ENCODE measurements around the gene PITPNM1. TPM values are rescaled to one million over a fixed set of nuclear protein-coding genes. Genes with fewer than 3 reads are reported as not detected.
A peak's percentile ranks its signal among the peaks of the same experiment; 100 is the strongest.

The PITPNM1 gene
- total and polyA plus RNA-seq, 2 of the 13 experiments (the other 11 are each of a cell fraction or from before 2014, with no cell fraction given), result 8.2 to 8.5 TPM

- TF ChIP-seq ZNF431 (CRISPR knock-in tag; IDR thresholded peaks at IDR 0.05; ENCODE audit: borderline replicate concordance, low read depth), result peak; percentile 69; the same call in 1 of the 2 replicates
- no peak for TF ChIP-seq SMARCC2 (IDR thresholded peaks at IDR 0.05)
- TF ChIP-seq CEBPG (CRISPR knock-in tag; IDR thresholded peaks at IDR 0.05), result peak; percentile 13; the same call in 1 of the 2 replicates
- TF ChIP-seq ZNF274 (CRISPR knock-in tag; IDR thresholded peaks at IDR 0.05), result no peak; the same call in 1 of the 2 replicates
- peak; percentile 88; the same call in 1 of the 2 replicates for TF ChIP-seq ZNF691 (CRISPR knock-in tag; IDR thresholded peaks at IDR 0.05; ENCODE audit: borderline replicate concordance, low read depth)
- TF ChIP-seq POLR2G (IDR thresholded peaks at IDR 0.05; ENCODE audit: low read depth, low read length), result peak; percentile 81
- peak; percentile 86 for TF ChIP-seq ARNTL (CRISPR knock-in tag; IDR thresholded peaks at IDR 0.05)
- no peak for TF ChIP-seq ZNF660 (CRISPR knock-in tag; IDR thresholded peaks at IDR 0.05; ENCODE audit: borderline replicate concordance, low read depth)
- TF ChIP-seq, protein P1, sequence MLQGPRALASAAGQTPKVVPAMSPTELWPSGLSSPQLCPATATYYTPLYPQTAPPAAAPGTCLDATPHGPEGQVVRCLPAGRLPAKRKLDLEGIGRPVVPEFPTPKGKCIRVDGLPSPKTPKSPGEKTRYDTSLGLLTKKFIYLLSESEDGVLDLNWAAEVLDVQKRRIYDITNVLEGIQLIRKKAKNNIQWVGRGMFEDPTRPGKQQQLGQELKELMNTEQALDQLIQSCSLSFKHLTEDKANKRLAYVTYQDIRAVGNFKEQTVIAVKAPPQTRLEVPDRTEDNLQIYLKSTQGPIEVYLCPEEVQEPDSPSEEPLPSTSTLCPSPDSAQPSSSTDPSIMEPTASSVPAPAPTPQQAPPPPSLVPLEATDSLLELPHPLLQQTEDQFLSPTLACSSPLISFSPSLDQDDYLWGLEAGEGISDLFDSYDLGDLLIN (CRISPR knock-in tag; IDR thresholded peaks at IDR 0.05; ENCODE audit: borderline replicate concordance), result no peak; the same call in 1 of the 2 replicates
- no peak for TF ChIP-seq ZNF780A (CRISPR knock-in tag; IDR thresholded peaks at IDR 0.05)
- no peak for TF ChIP-seq ZNF562 (CRISPR knock-in tag; IDR thresholded peaks at IDR 0.05; ENCODE audit: borderline replicate concordance)
- peak; percentile 63 for TF ChIP-seq BORCS8-MEF2B (CRISPR knock-in tag; IDR thresholded peaks at IDR 0.05)
- no peak for TF ChIP-seq TSC22D2 (CRISPR knock-in tag; IDR thresholded peaks at IDR 0.05; ENCODE audit: borderline replicate concordance)
- peak; percentile 55 for TF ChIP-seq DMAP1 (CRISPR knock-in tag; IDR thresholded peaks at IDR 0.05)
- peak; percentile 59; the same call in 1 of the 2 replicates for TF ChIP-seq CCDC6 (CRISPR knock-in tag; IDR thresholded peaks at IDR 0.05)
- peak; percentile 22; the same call in 1 of the 2 replicates for TF ChIP-seq ZBTB14 (CRISPR knock-in tag; IDR thresholded peaks at IDR 0.05)
- TF ChIP-seq, protein P2, sequence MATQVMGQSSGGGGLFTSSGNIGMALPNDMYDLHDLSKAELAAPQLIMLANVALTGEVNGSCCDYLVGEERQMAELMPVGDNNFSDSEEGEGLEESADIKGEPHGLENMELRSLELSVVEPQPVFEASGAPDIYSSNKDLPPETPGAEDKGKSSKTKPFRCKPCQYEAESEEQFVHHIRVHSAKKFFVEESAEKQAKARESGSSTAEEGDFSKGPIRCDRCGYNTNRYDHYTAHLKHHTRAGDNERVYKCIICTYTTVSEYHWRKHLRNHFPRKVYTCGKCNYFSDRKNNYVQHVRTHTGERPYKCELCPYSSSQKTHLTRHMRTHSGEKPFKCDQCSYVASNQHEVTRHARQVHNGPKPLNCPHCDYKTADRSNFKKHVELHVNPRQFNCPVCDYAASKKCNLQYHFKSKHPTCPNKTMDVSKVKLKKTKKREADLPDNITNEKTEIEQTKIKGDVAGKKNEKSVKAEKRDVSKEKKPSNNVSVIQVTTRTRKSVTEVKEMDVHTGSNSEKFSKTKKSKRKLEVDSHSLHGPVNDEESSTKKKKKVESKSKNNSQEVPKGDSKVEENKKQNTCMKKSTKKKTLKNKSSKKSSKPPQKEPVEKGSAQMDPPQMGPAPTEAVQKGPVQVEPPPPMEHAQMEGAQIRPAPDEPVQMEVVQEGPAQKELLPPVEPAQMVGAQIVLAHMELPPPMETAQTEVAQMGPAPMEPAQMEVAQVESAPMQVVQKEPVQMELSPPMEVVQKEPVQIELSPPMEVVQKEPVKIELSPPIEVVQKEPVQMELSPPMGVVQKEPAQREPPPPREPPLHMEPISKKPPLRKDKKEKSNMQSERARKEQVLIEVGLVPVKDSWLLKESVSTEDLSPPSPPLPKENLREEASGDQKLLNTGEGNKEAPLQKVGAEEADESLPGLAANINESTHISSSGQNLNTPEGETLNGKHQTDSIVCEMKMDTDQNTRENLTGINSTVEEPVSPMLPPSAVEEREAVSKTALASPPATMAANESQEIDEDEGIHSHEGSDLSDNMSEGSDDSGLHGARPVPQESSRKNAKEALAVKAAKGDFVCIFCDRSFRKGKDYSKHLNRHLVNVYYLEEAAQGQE (IDR thresholded peaks at IDR 0.05; ENCODE audit: borderline replicate concordance in 1 of 2, low read depth in 1 of 2, low read length in 2 of 2), result no peak; a peak in 1 of 4 replicates
- TF ChIP-seq MTF1 (CRISPR knock-in tag; IDR thresholded peaks at IDR 0.05), result no peak
- no peak for TF ChIP-seq SETDB1 (CRISPR knock-in tag; IDR thresholded peaks at IDR 0.05; ENCODE audit: borderline replicate concordance)
- TF ChIP-seq BCL6 (CRISPR knock-in tag; IDR thresholded peaks at IDR 0.05), result peak; percentile 61; the same call in 1 of the 2 replicates
- TF ChIP-seq ZNF850 (CRISPR knock-in tag; conservative IDR thresholded peaks at IDR 0.05), result 0 out of 2 replicates have a peak, but pooled peaks have one; percentile 81
- TF ChIP-seq HDAC2 (CRISPR knock-in tag; IDR thresholded peaks at IDR 0.05), result peak; percentile 41; the same call in 1 of the 2 replicates
- no peak for TF ChIP-seq PRPF4 (IDR thresholded peaks at IDR 0.05; ENCODE audit: low read depth, low read length, poor library complexity, severe bottlenecking)
- TF ChIP-seq KAT8 (CRISPR knock-in tag; IDR thresholded peaks at IDR 0.05), result peak; percentile 87
Measured at GRCh38 chr11:67468759-67469507, 36.2 kb downstream of the PITPNM1 start, which contains the start of gene TMEM134 (continued).

Data from HepG2 (cell line).